Right renal cortex interstitium (tissue), 3 donors: Measurements from ENCODE around the gene DLGAP3. TPM values are rescaled to one million over a fixed set of nuclear protein-coding genes. Genes with fewer than 3 reads are reported as not detected.

Experiments used
- DNase-seq, 3 donors: peaks; one replicate each; pipeline ENCODE4 v3.0.0-alpha.2; 2013; ENCODE audit warnings: low read depth in 3 of 3, low spot score in 2 of 3
- polyA plus RNA-seq, 3 donors: library from polyadenylated mRNA; unstranded; fragments of 120-200 nt; gene quantifications; one replicate each; pipeline ENCODE4 v1.2.1, GENCODE V29; 2013; ENCODE audit not compliant: insufficient read length in 3 of 3

DLGAP3 gene
- polyA plus RNA-seq, 3 donors = 1.4 to 2.0 (median 1.6) TPM

GRCh38 chr1:34929853-34930701 lies 627 bp upstream of the DLGAP3 start:
- DNase-seq = no peak

- no peak for DNase-seq
These were observed 552 bp downstream of the DLGAP3 start for GRCh38 chr1:34928699-34929496.

- no peak for DNase-seq
These were observed 1.3 kb downstream of the DLGAP3 start for GRCh38 chr1:34928066-34928696.

GRCh38 chr1:34927316-34927715 lies 2.1 kb downstream of the DLGAP3 start:
- DNase-seq = no peak

- DNase-seq = no peak
These were observed 2.6 kb downstream of the DLGAP3 start for GRCh38 chr1:34926894-34927293.

GRCh38 chr1:34926156-34926555 lies 3.3 kb downstream of the DLGAP3 start:
- no peak for DNase-seq

GRCh38 chr1:34925730-34926129 lies 3.7 kb downstream of the DLGAP3 start:
- DNase-seq = no peak

- DNase-seq = peak; percentile 44 to 79 (median 54)
These were observed 4.5 kb downstream of the DLGAP3 start for GRCh38 chr1:34924759-34925555.

- DNase-seq = no peak
These were observed 6.0 kb downstream of the DLGAP3 start for GRCh38 chr1:34923490-34923889.

GRCh38 chr1:34918977-34919561 lies 10.4 kb downstream of the DLGAP3 start:
- no peak for DNase-seq

- no peak for DNase-seq
These were observed 11.0 kb downstream of the DLGAP3 start for GRCh38 chr1:34918386-34918976.

GRCh38 chr1:34917017-34917416 lies 12.4 kb downstream of the DLGAP3 start:
- no peak for DNase-seq

GRCh38 chr1:34916104-34916503 lies 13.3 kb downstream of the DLGAP3 start:
- no peak for DNase-seq

- DNase-seq = no peak
These were observed 13.9 kb downstream of the DLGAP3 start for GRCh38 chr1:34915521-34915920.

- no peak for DNase-seq
These were observed 14.5 kb downstream of the DLGAP3 start for GRCh38 chr1:34914958-34915357.

- no peak for DNase-seq
These were observed 18.0 kb downstream of the DLGAP3 start for GRCh38 chr1:34911465-34911864.

GRCh38 chr1:34910425-34910824 lies 19.0 kb downstream of the DLGAP3 start:
- DNase-seq = no peak

- no peak for DNase-seq
These were observed 21.1 kb downstream of the DLGAP3 start for GRCh38 chr1:34908369-34908768.

- no peak for DNase-seq
These were observed 21.9 kb downstream of the DLGAP3 start for GRCh38 chr1:34907487-34908090.
